Fibroblast of lung (primary cell): ENCODE results near the gene KRT37. TPM values are rescaled to one million over a fixed set of nuclear protein-coding genes. Genes with fewer than 3 reads are reported as not detected.

Source experiments
- DNase-seq, 2 donors: peaks; one replicate each; pipeline versions ENCODE4 v3.0.0 to v3.0.0-alpha.2; 2010; ENCODE audit warnings: low read depth in 2 of 2
- H2AFZ ChIP-seq: 2 replicates; pipeline ENCODE4 v1.5.1; 2012; ENCODE audit warnings: low read length, control low read depth, inconsistent platforms
- H3K27ac ChIP-seq: 2 replicates; pipeline ENCODE4 v1.5.1; 2011; ENCODE audit warnings: low read length, control low read depth; ENCODE audit not compliant: insufficient read depth
- H3K27me3 ChIP-seq: 2 replicates; pipeline ENCODE4 v1.5.1; 2011; ENCODE audit warnings: mild to moderate bottlenecking, low read length; ENCODE audit not compliant: control insufficient read depth, insufficient read depth
- H3K36me3 ChIP-seq: 2 replicates; pipeline ENCODE4 v1.5.1; 2011; ENCODE audit warnings: low read length; ENCODE audit not compliant: control insufficient read depth, insufficient read depth
- H3K4me1 ChIP-seq: 2 replicates; pipeline ENCODE4 v1.5.1; 2011; ENCODE audit warnings: low read length; ENCODE audit not compliant: control insufficient read depth, insufficient read depth; ENCODE audit errors: extremely low read depth
- H3K4me2 ChIP-seq: 2 replicates; pipeline ENCODE4 v1.5.1; 2011; ENCODE audit warnings: low read length, control low read depth; ENCODE audit not compliant: insufficient read depth; ENCODE audit errors: extremely low read depth
- H3K4me3 ChIP-seq, 4 experiments: fragments of 200-600 bp in 1 of 4; sonication (generic) in 1 of 4; replicated peaks in 1 of 4; 2 replicates each; pipeline ENCODE4 v1.5.1; 2011 to 2016; ENCODE audit warnings: low read length in 4 of 4, low read depth in 3 of 4, mild to moderate bottlenecking in 3 of 4, control low read depth in 2 of 4, inconsistent platforms in 1 of 4, mixed read lengths in 1 of 4; ENCODE audit not compliant: insufficient read depth in 1 of 4; ENCODE audit errors: control extremely low read depth in 1 of 4
- H3K79me2 ChIP-seq: 2 replicates; pipeline ENCODE4 v1.5.1; 2012; ENCODE audit warnings: mild to moderate bottlenecking, low read length, inconsistent platforms; ENCODE audit not compliant: control insufficient read depth, insufficient read depth
- H3K9ac ChIP-seq: 2 replicates; pipeline ENCODE4 v1.5.1; 2011; ENCODE audit warnings: mild to moderate bottlenecking, low read length, control low read depth; ENCODE audit not compliant: insufficient read depth
- H3K9me3 ChIP-seq: 2 replicates; pipeline ENCODE4 v1.5.1; 2012; ENCODE audit warnings: low read depth, low read length; ENCODE audit not compliant: control insufficient read depth, insufficient read depth
- H4K20me1 ChIP-seq: 2 replicates; pipeline ENCODE4 v1.5.1; 2011; ENCODE audit warnings: low read length; ENCODE audit not compliant: control insufficient read depth, insufficient read depth; ENCODE audit errors: extremely low read depth
- CTCF ChIP-seq, 2 donors: IDR thresholded peaks in 1 of 2; conservative IDR thresholded peaks in 1 of 2; 1 replicate in 1 of 2; 2 replicates in 1 of 2; pipeline ENCODE4 v1.5.1; 2011 to 2012; ENCODE audit warnings: low read length in 2 of 2, control low read depth in 1 of 2, inconsistent platforms in 1 of 2, low read depth in 1 of 2, mild to moderate bottlenecking in 1 of 2
- EZH2 ChIP-seq: IDR thresholded peaks from 2 replicates; pipeline ENCODE4 v1.5.1; 2012; ENCODE audit warnings: low read length, control low read depth, mild to moderate bottlenecking; ENCODE audit errors: missing control alignments
- polyA plus RNA-seq, 2 donors: library from polyadenylated mRNA; depleted of rRNA in 1 of 2; stranded (reverse) in 1 of 2; unstranded in 1 of 2; fragments of >200 nt; gene quantifications; 2 replicates each; pipeline ENCODE4 v1.2.1, GENCODE V29; 2011 to 2012; ENCODE audit warnings: missing spikeins in 1 of 2
- total RNA-seq: library from RNA; depleted of rRNA; stranded (reverse); fragments of >200 nt; gene quantifications from 2 replicates; pipeline ENCODE4 v1.2.1, GENCODE V29; 2014

KRT37 gene
- total and polyA plus RNA-seq, 2 donors (not counting 1 experiment from before 2014, with no cell fraction given) = not detected

DNA sequence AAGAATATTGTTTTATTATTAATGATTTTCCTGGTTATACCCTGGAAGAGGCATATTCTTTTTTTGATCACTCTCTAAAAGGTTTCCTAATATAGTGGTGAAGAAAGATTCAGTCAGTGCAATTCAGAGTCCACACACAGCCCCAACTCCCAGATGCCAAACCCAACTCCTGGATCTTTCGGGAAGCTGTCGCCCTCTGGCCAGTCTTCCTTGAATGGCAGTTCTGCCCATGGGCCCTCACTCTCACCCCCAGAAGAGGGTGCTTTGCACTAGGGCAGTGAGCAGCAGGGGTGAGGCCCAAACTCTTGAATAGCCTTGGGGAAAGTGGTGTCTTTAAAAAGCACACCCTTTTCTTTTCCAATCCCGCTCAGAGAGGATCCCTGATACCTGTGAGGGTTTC is 31.8 kb upstream of the KRT37 start:
- TF ChIP-seq EZH2 = no peak
- peak in 1 of 2 donors; percentile 19 for TF ChIP-seq CTCF (conservative IDR thresholded peaks at IDR 0.05 in 1 of 2, IDR thresholded peaks at IDR 0.05 in 1 of 2; ENCODE audit: low read depth in 1 of 2, low read length in 2 of 2)
- H3K9me3 ChIP-seq = no peaks in the 10 kb centered on the region
- no peaks in the 10 kb centered on the region for H3K36me3 ChIP-seq
- H4K20me1 ChIP-seq = no peaks in the 10 kb centered on the region
- no peaks in the 10 kb centered on the region for H3K4me1 ChIP-seq
- H2AFZ ChIP-seq = no peak overlapping the region
- H3K9ac ChIP-seq = no peak overlapping the region
- no peak overlapping the region for H3K4me3 ChIP-seq
- no peak overlapping the region for H3K4me2 ChIP-seq
- no peaks in the 10 kb centered on the region for H3K79me2 ChIP-seq
- DNase-seq = no peak
- no peak overlapping the region for H3K27ac ChIP-seq
- H3K27me3 ChIP-seq = peaks cover 2% of the 10 kb centered on the region

GRCh38 chr17:41455236-41455635 is 30.9 kb upstream of the KRT37 start:
- no peak overlapping the region for H3K4me2 ChIP-seq
- no peak overlapping the region for H3K27ac ChIP-seq
- no peaks in the 10 kb centered on the region for H3K79me2 ChIP-seq
- peaks cover 2% of the 10 kb centered on the region for H3K27me3 ChIP-seq
- H4K20me1 ChIP-seq = no peaks in the 10 kb centered on the region
- DNase-seq = peak in 1 of 2 donors; percentile 2
- no peak for TF ChIP-seq CTCF (conservative IDR thresholded peaks at IDR 0.05 in 1 of 2, IDR thresholded peaks at IDR 0.05 in 1 of 2; ENCODE audit: low read depth in 1 of 2, low read length in 2 of 2)
- TF ChIP-seq EZH2 = no peak
- H3K9me3 ChIP-seq = no peaks in the 10 kb centered on the region
- no peak overlapping the region for H2AFZ ChIP-seq
- H3K4me3 ChIP-seq = no peak overlapping the region
- H3K9ac ChIP-seq = no peak overlapping the region
- no peaks in the 10 kb centered on the region for H3K36me3 ChIP-seq
- no peaks in the 10 kb centered on the region for H3K4me1 ChIP-seq

GRCh38 chr17:41453066-41453465 is 28.7 kb upstream of the KRT37 start:
- no peaks in the 10 kb centered on the region for H3K4me1 ChIP-seq
- no peak overlapping the region for H2AFZ ChIP-seq
- H3K27me3 ChIP-seq = peaks cover 2% of the 10 kb centered on the region
- no peak overlapping the region for H3K4me2 ChIP-seq
- H3K36me3 ChIP-seq = no peaks in the 10 kb centered on the region
- no peak overlapping the region for H3K27ac ChIP-seq
- H3K4me3 ChIP-seq = no peak overlapping the region
- H3K9me3 ChIP-seq = no peaks in the 10 kb centered on the region
- TF ChIP-seq EZH2 = no peak
- TF ChIP-seq CTCF (conservative IDR thresholded peaks at IDR 0.05 in 1 of 2, IDR thresholded peaks at IDR 0.05 in 1 of 2; ENCODE audit: low read depth in 1 of 2, low read length in 2 of 2) = no peak
- DNase-seq = no peak
- H3K9ac ChIP-seq = no peak overlapping the region
- H3K79me2 ChIP-seq = no peaks in the 10 kb centered on the region
- no peaks in the 10 kb centered on the region for H4K20me1 ChIP-seq
